Immature natural killer cell (primary cell): Measurements from ENCODE around the gene ATP1A1. TPM values are rescaled to one million over a fixed set of nuclear protein-coding genes. Genes with fewer than 3 reads are reported as not detected.

Experiments
- DNase-seq, 3 donors: peaks; one replicate each; pipeline ENCODE4 v3.0.0; 2022; ENCODE audit warnings: mixed read lengths in 1 of 3
- H3K27ac Mint-ChIP-seq, 6 donors: one replicate each; pipeline ENCODE4 v1.8.0; 2020; ENCODE audit warnings: mixed read lengths in 6 of 6, mild to moderate bottlenecking in 5 of 6, inconsistent platforms in 4 of 6, moderate library complexity in 3 of 6
- H3K27me3 Mint-ChIP-seq, 3 donors: one replicate each; pipeline ENCODE4 v1.8.0; 2020 to 2021; ENCODE audit warnings: low read depth in 3 of 3, mild to moderate bottlenecking in 3 of 3, mixed read lengths in 3 of 3, moderate library complexity in 3 of 3, inconsistent platforms in 1 of 3
- H3K36me3 Mint-ChIP-seq, 3 donors: one replicate each; pipeline ENCODE4 v1.8.0; 2020; ENCODE audit warnings: mixed read lengths in 3 of 3, inconsistent platforms in 2 of 3, mild to moderate bottlenecking in 2 of 3
- H3K4me1 Mint-ChIP-seq, 2 donors: one replicate each; pipeline ENCODE4 v1.8.0; 2020; ENCODE audit warnings: inconsistent platforms in 2 of 2, mild to moderate bottlenecking in 2 of 2, mixed read lengths in 2 of 2, moderate library complexity in 1 of 2
- H3K4me3 Mint-ChIP-seq, 5 donors: one replicate each; pipeline ENCODE4 v1.8.0; 2020; ENCODE audit warnings: mild to moderate bottlenecking in 5 of 5, mixed read lengths in 5 of 5, inconsistent platforms in 3 of 5, moderate library complexity in 3 of 5
- H3K9me3 Mint-ChIP-seq, 6 donors: one replicate each; pipeline ENCODE4 v1.8.0; 2020; ENCODE audit warnings: mild to moderate bottlenecking in 6 of 6, mixed read lengths in 6 of 6, inconsistent platforms in 4 of 6, moderate library complexity in 3 of 6
- polyA plus RNA-seq, 3 donors: library from polyadenylated mRNA; unstranded; fragments of 300-500 nt; fragmentation: Illumina TruSeq; gene quantifications; one replicate each; pipeline ENCODE4 v1.2.3, GENCODE V29; 2021

Gene ATP1A1
- polyA plus RNA-seq, 3 donors from 2014 or later: 21.5 to 38.7 (median 24.2) TPM

DNA sequence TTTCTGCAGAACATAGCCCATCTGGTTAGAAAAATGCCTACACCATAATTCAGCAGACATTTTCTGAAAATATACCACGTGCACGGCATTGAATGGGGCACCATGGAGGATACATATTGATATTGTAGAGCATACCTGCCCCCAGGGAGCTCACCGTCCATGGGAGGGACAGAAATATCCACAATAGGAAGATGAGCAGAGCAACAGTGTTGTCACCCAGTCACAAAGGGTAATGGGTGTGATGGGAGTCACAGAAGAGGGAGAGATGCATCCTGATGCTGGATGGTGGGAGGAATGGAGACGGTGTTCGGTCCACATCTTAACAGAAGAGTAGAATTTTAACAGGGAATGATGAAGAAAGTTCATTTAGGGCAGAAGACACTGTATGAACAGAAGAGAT lies 51.4 kb downstream of the ATP1A1 start:
- Mint-ChIP-seq H3K4me1 (no peaks in the 10 kb centered on the region), H3K9me3 (no peaks in the 10 kb centered on the region)

GRCh38 chr1:116424863-116425262 lies 51.8 kb downstream of the ATP1A1 start:
- Mint-ChIP-seq H3K9me3 (no peaks in the 10 kb centered on the region), H3K27me3 (peaks cover 0 to 7% (median 4%) of the 10 kb centered on the region in 3 donors), H3K27ac (no peak overlapping the region), H3K4me3 (no peak overlapping the region), H3K36me3 (no peaks in the 10 kb centered on the region), H3K4me1 (no peaks in the 10 kb centered on the region)
- no peak for DNase-seq

More for the DNA sequence above, 51.4 kb downstream of the ATP1A1 start:
- Mint-ChIP-seq H3K36me3 (no peaks in the 10 kb centered on the region), H3K27me3 (peaks cover 0 to 7% (median 4%) of the 10 kb centered on the region in 3 donors), H3K27ac (no peak overlapping the region), H3K4me3 (no peak overlapping the region)
- no peak for DNase-seq

DNA sequence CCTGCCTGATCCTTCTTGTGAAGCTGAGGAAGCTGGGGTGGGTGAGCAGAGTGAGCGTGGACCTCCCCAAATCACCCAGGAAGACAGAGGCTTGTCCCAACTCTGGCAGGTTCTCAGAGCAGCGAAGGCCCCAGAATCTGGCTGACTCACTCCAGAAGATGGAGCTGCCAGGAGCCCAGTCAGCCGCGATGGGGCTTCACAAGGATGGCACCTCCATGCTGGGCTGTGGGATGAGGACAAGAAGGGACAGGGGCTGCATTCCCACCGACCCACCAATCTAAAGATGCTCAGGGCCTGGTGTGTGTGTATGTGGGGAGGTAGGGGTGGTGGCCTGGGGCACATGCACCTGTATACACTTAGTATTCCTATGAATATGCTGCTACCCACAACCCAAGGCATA lies 52.9 kb downstream of the ATP1A1 start:
- Mint-ChIP-seq H3K4me1 (no peaks in the 10 kb centered on the region), H3K27ac (no peak overlapping the region), H3K9me3 (no peaks in the 10 kb centered on the region), H3K27me3 (peaks cover 0 to 4% (median 2%) of the 10 kb centered on the region in 3 donors), H3K36me3 (no peaks in the 10 kb centered on the region), H3K4me3 (no peak overlapping the region)
- DNase-seq: no peak

- no peak for DNase-seq
- Mint-ChIP-seq H3K36me3 (no peaks in the 10 kb centered on the region), H3K9me3 (no peaks in the 10 kb centered on the region), H3K4me1 (no peaks in the 10 kb centered on the region), H3K27ac (no peak overlapping the region), H3K4me3 (no peak overlapping the region), H3K27me3 (peaks cover 0 to 4% (median 2%) of the 10 kb centered on the region in 3 donors)
Measured at GRCh38 chr1:116426401-116426800, 53.4 kb downstream of the ATP1A1 start.

- no peaks in the 10 kb centered on the region for H3K4me1 Mint-ChIP-seq
- no peak overlapping the region for H3K27ac Mint-ChIP-seq
- DNase-seq: no peak
- H3K36me3 Mint-ChIP-seq: no peaks in the 10 kb centered on the region
- H3K27me3 Mint-ChIP-seq: peaks cover 0 to 6% (median 4%) of the 10 kb centered on the region in 3 donors
- H3K4me3 Mint-ChIP-seq: no peak overlapping the region
- no peaks in the 10 kb centered on the region for H3K9me3 Mint-ChIP-seq
Measured at GRCh38 chr1:116428576-116428975, 55.5 kb downstream of the ATP1A1 start.

GRCh38 chr1:116429821-116430374 lies 56.9 kb downstream of the ATP1A1 start:
- Mint-ChIP-seq H3K4me3 (no peak overlapping the region), H3K27me3 (peaks cover 0 to 2% (median 2%) of the 10 kb centered on the region in 3 donors), H3K4me1 (no peaks in the 10 kb centered on the region), H3K9me3 (no peaks in the 10 kb centered on the region), H3K36me3 (no peaks in the 10 kb centered on the region), H3K27ac (no peak overlapping the region)
- no peak for DNase-seq

- Mint-ChIP-seq H3K9me3 (no peaks in the 10 kb centered on the region), H3K27me3 (peaks cover 0 to 4% (median 4%) of the 10 kb centered on the region in 3 donors), H3K4me1 (no peaks in the 10 kb centered on the region), H3K4me3 (no peak overlapping the region), H3K27ac (no peak overlapping the region), H3K36me3 (no peaks in the 10 kb centered on the region)
- DNase-seq: no peak
Measured at GRCh38 chr1:116431870-116432500, 58.9 kb downstream of the ATP1A1 start.

DNA sequence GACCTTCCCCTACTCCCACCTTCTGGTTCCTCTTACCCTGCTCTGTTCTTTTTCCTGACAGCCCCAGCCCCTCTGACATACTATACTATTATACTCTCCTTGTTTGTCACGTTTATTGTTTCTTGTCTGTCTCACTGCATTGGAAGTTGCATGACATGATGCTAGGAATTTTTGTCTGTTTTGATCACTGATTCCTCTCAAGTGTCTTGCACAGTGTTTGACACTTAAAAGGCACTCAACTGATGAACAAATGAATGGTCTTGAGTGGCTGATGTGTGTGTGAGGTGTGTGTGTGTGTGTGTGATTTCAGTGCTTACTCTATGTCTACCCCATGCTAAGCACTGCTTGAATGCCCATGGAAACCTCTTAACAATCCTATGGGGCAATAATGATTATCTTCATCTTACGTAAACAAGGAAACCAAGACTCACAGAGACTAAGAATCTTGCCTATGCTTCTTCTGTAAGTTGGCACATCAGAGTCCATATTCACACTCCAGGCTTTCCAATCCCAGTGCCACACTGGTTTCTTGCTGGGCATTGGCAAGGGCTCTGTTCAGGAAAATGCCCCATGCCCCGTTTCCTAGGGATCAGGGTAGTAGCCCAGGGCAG lies 59.7 kb downstream of the ATP1A1 start:
- Mint-ChIP-seq H3K36me3 (no peaks in the 10 kb centered on the region), H3K27ac (no peak overlapping the region), H3K4me1 (no peaks in the 10 kb centered on the region), H3K4me3 (no peak overlapping the region), H3K27me3 (peaks cover 0 to 9% (median 7%) of the 10 kb centered on the region in 3 donors), H3K9me3 (no peaks in the 10 kb centered on the region)
- DNase-seq: no peak

GRCh38 chr1:116433275-116434257 lies 60.5 kb downstream of the ATP1A1 start:
- DNase-seq: no peak
- no peaks in the 10 kb centered on the region for H3K9me3 Mint-ChIP-seq
- no peaks in the 10 kb centered on the region for H3K36me3 Mint-ChIP-seq
- H3K4me3 Mint-ChIP-seq: no peak overlapping the region
- H3K4me1 Mint-ChIP-seq: no peaks in the 10 kb centered on the region
- H3K27me3 Mint-ChIP-seq: peaks cover 0 to 13% (median 7%) of the 10 kb centered on the region in 3 donors
- H3K27ac Mint-ChIP-seq: no peak overlapping the region

DNA sequence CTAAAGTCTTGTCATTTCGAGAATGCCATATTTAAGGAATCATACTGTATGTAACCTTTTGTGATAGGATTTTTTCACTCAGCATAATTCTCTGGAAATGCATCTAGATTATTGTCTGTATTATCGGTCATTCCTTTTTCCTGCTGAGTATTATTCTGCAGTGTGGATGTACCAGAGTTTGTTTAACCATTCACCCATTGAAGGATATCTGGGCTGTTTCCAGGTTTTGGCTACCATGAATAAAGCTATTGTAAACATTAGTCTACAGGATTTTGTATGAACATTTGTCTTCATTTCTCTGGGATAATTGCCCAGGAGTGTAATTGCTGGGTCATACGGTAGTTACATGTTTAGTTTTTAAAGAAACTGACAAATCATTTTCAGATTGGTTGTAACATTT lies 61.8 kb downstream of the ATP1A1 start:
- no peak for DNase-seq
- no peak overlapping the region for H3K4me3 Mint-ChIP-seq
- peak overlapping the region in 1 of 6 donors; percentile 1 for H3K27ac Mint-ChIP-seq
- H3K9me3 Mint-ChIP-seq: no peaks in the 10 kb centered on the region
- H3K36me3 Mint-ChIP-seq: no peaks in the 10 kb centered on the region
- no peaks in the 10 kb centered on the region for H3K4me1 Mint-ChIP-seq
- peaks cover 0 to 13% (median 11%) of the 10 kb centered on the region in 3 donors for H3K27me3 Mint-ChIP-seq

- H3K4me1 Mint-ChIP-seq: no peaks in the 10 kb centered on the region
- no peak overlapping the region for H3K4me3 Mint-ChIP-seq
- DNase-seq: no peak
- peaks cover 0 to 17% (median 15%) of the 10 kb centered on the region in 3 donors for H3K27me3 Mint-ChIP-seq
- H3K36me3 Mint-ChIP-seq: no peaks in the 10 kb centered on the region
- peak overlapping the region in 2 of 6 donors; percentile 1 to 7 for H3K27ac Mint-ChIP-seq
- no peaks in the 10 kb centered on the region for H3K9me3 Mint-ChIP-seq
Measured at GRCh38 chr1:116435806-116436610, 63.0 kb downstream of the ATP1A1 start.

GRCh38 chr1:116436611-116436970 lies 63.5 kb downstream of the ATP1A1 start:
- Mint-ChIP-seq H3K4me3 (no peak overlapping the region), H3K27ac (no peak overlapping the region), H3K27me3 (peaks cover 0 to 19% (median 18%) of the 10 kb centered on the region in 3 donors), H3K4me1 (no peaks in the 10 kb centered on the region), H3K36me3 (no peaks in the 10 kb centered on the region), H3K9me3 (no peaks in the 10 kb centered on the region)
- no peak for DNase-seq

GRCh38 chr1:116439701-116440100 lies 66.7 kb downstream of the ATP1A1 start:
- Mint-ChIP-seq H3K9me3 (no peaks in the 10 kb centered on the region), H3K27me3 (peaks cover 0 to 23% (median 19%) of the 10 kb centered on the region in 3 donors), H3K27ac (no peak overlapping the region), H3K36me3 (no peaks in the 10 kb centered on the region), H3K4me1 (no peaks in the 10 kb centered on the region), H3K4me3 (no peak overlapping the region)
- no peak for DNase-seq
